Embryonic facial prominence (tissue), 1 donor: ENCODE results near the gene SEMA5A.

ENCODE experiments used
- DNase-seq: peaks from one replicate; pipeline ENCODE4 v3.0.0-alpha.2; 2016; ENCODE audit errors: extremely low spot score

The SEMA5A gene

GRCh38 chr5:9547122-9547947 lies 1.5 kb upstream of the SEMA5A start:
- DNase-seq = no peak

GRCh38 chr5:9545136-9545991 lies 511 bp downstream of the SEMA5A start:
- no peak for DNase-seq

GRCh38 chr5:9544502-9545135 lies 1.3 kb downstream of the SEMA5A start:
- DNase-seq = peak; percentile 70

- no peak for DNase-seq
These were observed 1.8 kb downstream of the SEMA5A start for GRCh38 chr5:9544056-9544455.

GRCh38 chr5:9543311-9543920 lies 2.5 kb downstream of the SEMA5A start:
- no peak for DNase-seq

- no peak for DNase-seq
These were observed 5.1 kb downstream of the SEMA5A start for GRCh38 chr5:9540791-9541190.

- no peak for DNase-seq
These were observed 7.4 kb downstream of the SEMA5A start for GRCh38 chr5:9538504-9538903.

- no peak for DNase-seq
These were observed 8.4 kb downstream of the SEMA5A start for GRCh38 chr5:9537223-9538141.

- no peak for DNase-seq
These were observed 9.2 kb downstream of the SEMA5A start for GRCh38 chr5:9536717-9537116.

GRCh38 chr5:9534881-9535517 lies 10.9 kb downstream of the SEMA5A start:
- DNase-seq = no peak

GRCh38 chr5:9533562-9534364 lies 12.1 kb downstream of the SEMA5A start:
- DNase-seq = no peak

GRCh38 chr5:9533096-9533495 lies 12.8 kb downstream of the SEMA5A start:
- no peak for DNase-seq

- no peak for DNase-seq
These were observed 16.4 kb downstream of the SEMA5A start for GRCh38 chr5:9529513-9529912.

- DNase-seq = no peak
These were observed 16.8 kb downstream of the SEMA5A start for GRCh38 chr5:9529041-9529480.

- DNase-seq = no peak
These were observed 20.9 kb downstream of the SEMA5A start for GRCh38 chr5:9524941-9525340.

GRCh38 chr5:9523090-9523823 lies 22.6 kb downstream of the SEMA5A start:
- no peak for DNase-seq

GRCh38 chr5:9519537-9519936 lies 26.3 kb downstream of the SEMA5A start:
- DNase-seq = no peak

GRCh38 chr5:9516591-9516990 lies 29.3 kb downstream of the SEMA5A start:
- DNase-seq = no peak

GRCh38 chr5:9515436-9515835 lies 30.4 kb downstream of the SEMA5A start:
- no peak for DNase-seq
